ENCODE measurements around the gene CYP4F11. TPM values are rescaled to one million over a fixed set of nuclear protein-coding genes. Genes with fewer than 3 reads are reported as not detected.

CYP4F11 gene
- polyA plus RNA-seq, 6 donors from 2014 or later = not detected

GRCh38 chr19:15862444-15862843 lies 71.9 kb downstream of the CYP4F11 start:
- Mint-ChIP-seq H3K27ac (no peak overlapping the region), H3K27me3 (peaks cover 7 to 18% (median 12%) of the 10 kb centered on the region in 3 donors), H3K4me3 (no peak overlapping the region), H3K4me1 (peaks cover 0 to 10% (median 0%) of the 10 kb centered on the region in 3 donors), H3K9me3 (peaks cover 0 to 1% (median 0%) of the 10 kb centered on the region in 7 donors), H3K36me3 (no peaks in the 10 kb centered on the region)
- DNase-seq (no peak), ATAC-seq (ENCODE audit: low read depth in 2 of 2) (no peak)

Other genes starting within 250 kb of the CYP4F11 start
- gene OR10H2, start 206.5 kb downstream of the CYP4F11 start, polyA plus RNA-seq (ENCODE audit: low read depth in 6 of 6) = not detected
- not detected for gene OR10H3, start 196.5 kb downstream of the CYP4F11 start, polyA plus RNA-seq (ENCODE audit: low read depth in 6 of 6)
- gene OR10H5, start 146.9 kb downstream of the CYP4F11 start, polyA plus RNA-seq (ENCODE audit: low read depth in 6 of 6) = not detected
- not detected for gene OR10H1, start 118.9 kb downstream of the CYP4F11 start, polyA plus RNA-seq (ENCODE audit: low read depth in 6 of 6)
- not detected for gene CYP4F2, start 36.5 kb downstream of the CYP4F11 start, polyA plus RNA-seq (ENCODE audit: low read depth in 6 of 6)
- not detected for gene OR10H4, start 14.5 kb upstream of the CYP4F11 start, polyA plus RNA-seq (ENCODE audit: low read depth in 6 of 6)
- gene TPM4, start 142.0 kb upstream of the CYP4F11 start, polyA plus RNA-seq (ENCODE audit: low read depth in 6 of 6) = 10 to 100 TPM; 53.6 to 85.7 (median 76.7) TPM
- gene RAB8A, start 177.4 kb upstream of the CYP4F11 start, polyA plus RNA-seq (ENCODE audit: low read depth in 6 of 6) = 100 to 1,000 TPM in 5 of 6 donors, 10 to 100 TPM in 1; 98.8 to 134 (median 112) TPM
- gene HSH2D, start 209.2 kb upstream of the CYP4F11 start, polyA plus RNA-seq (ENCODE audit: low read depth in 6 of 6) = 10 to 100 TPM; 25.7 to 53.2 (median 40.1) TPM
- not detected for gene CIB3, start 239.0 kb upstream of the CYP4F11 start, polyA plus RNA-seq (ENCODE audit: low read depth in 6 of 6)